PC-3 (cell line): ENCODE results near the gene CRELD1. TPM values are rescaled to one million over a fixed set of nuclear protein-coding genes. Genes with fewer than 3 reads are reported as not detected.

Experiments
- ATAC-seq: fragments of 200-7000 bp; cut with Tn5 transposase; 2 replicates; pipeline ENCODE4 v1.9.1; 2020; ENCODE audit warnings: mild to moderate bottlenecking, moderate library complexity
- BruUV-seq: library from RNA; stranded (reverse); fragments of 400-500 nt; replicated peaks from 2 replicates; lab custom pipeline; 2021; lab: Mats Ljungman, UMichigan
- CTCF ChIA-PET: fragments of 300-600 bp; sonication (Branson Sonifier 250); formaldehyde crosslinking; loops from one replicate; lab custom pipeline; 2022; ENCODE audit warnings: antibody characterized with exemption; lab: Charles Lee
- POLR2A ChIA-PET: fragments of 300-600 bp; sonication (Branson Sonifier 250); formaldehyde crosslinking; loops from one replicate; lab custom pipeline; 2022; ENCODE audit warnings: antibody characterized with exemption; ENCODE audit not compliant: unreplicated experiment; lab: Charles Lee
- DNase-seq: peaks from one replicate; pipeline ENCODE4 v3.0.0-alpha.2; 2015
- H2AFZ ChIP-seq: fragments of 300-600 bp; sonication (generic); 2 replicates; pipeline ENCODE4 v1.6.0; 2016; ENCODE audit warnings: antibody characterized with exemption, low read length
- H3F3A ChIP-seq: fragments of 300-600 bp; sonication (generic); one replicate; pipeline ENCODE4 v1.6.0; 2017; ENCODE audit warnings: antibody characterized with exemption, low read length, control low read depth, mild to moderate bottlenecking; ENCODE audit not compliant: unreplicated experiment
- H3K27ac ChIP-seq: fragments of 300-600 bp; sonication (generic); 2 replicates; pipeline ENCODE4 v1.5.1; 2016; ENCODE audit warnings: mild to moderate bottlenecking, low read length
- H3K27me3 ChIP-seq: fragments of 300-600 bp; sonication (generic); 2 replicates; pipeline ENCODE4 v1.6.1; 2016; ENCODE audit warnings: low read length, mixed read lengths
- H3K36me3 ChIP-seq: fragments of 300-600 bp; sonication (generic); 2 replicates; pipeline ENCODE4 v1.6.1; 2016; ENCODE audit warnings: low read depth, mixed run types, low read length, mixed read lengths
- H3K4me1 ChIP-seq: fragments of 300-600 bp; sonication (generic); 2 replicates; pipeline ENCODE4 v1.5.1; 2016; ENCODE audit warnings: low read length; ENCODE audit not compliant: insufficient read depth
- H3K4me2 ChIP-seq: fragments of 300-600 bp; sonication (generic); 2 replicates; pipeline ENCODE4 v1.6.0; 2016; ENCODE audit warnings: low read length
- H3K4me3 ChIP-seq: fragments of 300-600 bp; sonication (generic); 2 replicates; pipeline ENCODE4 v1.5.1; 2016; ENCODE audit warnings: mild to moderate bottlenecking, low read length, mixed read lengths
- H3K79me2 ChIP-seq: fragments of 300-600 bp; sonication (generic); 2 replicates; pipeline ENCODE4 v1.6.1; 2017; ENCODE audit warnings: low read length, mixed read lengths
- H3K9ac ChIP-seq: fragments of 300-600 bp; sonication (generic); 2 replicates; pipeline ENCODE4 v1.6.0; 2016; ENCODE audit warnings: mild to moderate bottlenecking, low read length
- H3K9me2 ChIP-seq: fragments of 300-600 bp; sonication (generic); replicated peaks from 2 replicates; pipeline ENCODE4 v1.6.1; 2016; ENCODE audit warnings: mixed run types, low read length, mixed read lengths
- H3K9me3 ChIP-seq: fragments of 300-600 bp; sonication (generic); 2 replicates; pipeline ENCODE4 v1.6.1; 2016; ENCODE audit warnings: low read length, mixed read lengths
- H4K20me1 ChIP-seq: fragments of 300-600 bp; sonication (generic); 2 replicates; pipeline ENCODE4 v1.6.1; 2016; ENCODE audit warnings: low read length, mixed read lengths
- CTCF ChIP-seq: fragments of 300-600 bp; sonication (generic); conservative IDR thresholded peaks from 2 replicates; pipeline ENCODE4 v1.5.1; 2017; ENCODE audit warnings: antibody characterized with exemption, low read depth, mild to moderate bottlenecking, low read length
- EZH2 ChIP-seq: fragments of 300-600 bp; sonication (generic); IDR thresholded peaks from one replicate; pipeline ENCODE4 v1.6.1; 2017; ENCODE audit warnings: antibody characterized with exemption, mild to moderate bottlenecking, low read length; ENCODE audit not compliant: unreplicated experiment
- EZH2phosphoT487 ChIP-seq: fragments of 300-600 bp; sonication (generic); IDR thresholded peaks from 2 replicates; pipeline ENCODE4 v1.6.1; 2018; ENCODE audit warnings: mild to moderate bottlenecking, antibody characterized with exemption, low read length, borderline replicate concordance
- intact Hi-C: fragments of 100-400 bp; cut with micrococcal nuclease; formaldehyde crosslinking; loops from 2 replicates; pipeline ENCODE4 v1.9.0; 2023
- total RNA-seq: library from RNA; depleted of rRNA; stranded (reverse); fragments of >200 nt; gene quantifications from 2 replicates; pipeline ENCODE4 v1.2.3, GENCODE V29; 2014

Gene CRELD1
- total RNA-seq, 1 experiment from 2014 or later = 22.0 TPM

GRCh38 chr3:9948586-9948985 lies 15.0 kb downstream of the CRELD1 start:
- H3F3A ChIP-seq = no peaks in the 10 kb centered on the region
- no peaks in the 10 kb centered on the region for H3K9me3 ChIP-seq
- H3K9ac ChIP-seq = no peak overlapping the region
- TF ChIP-seq EZH2 (no peak), CTCF (no peak), EZH2phosphoT487 (no peak)
- no peaks in the 10 kb centered on the region; the same call in 1 of the 2 replicates for H3K36me3 ChIP-seq
- intact Hi-C loops = loop anchor here (5.0 kb wide), 1 partner anchor 79 kb away; the partner anchor contains the start of gene FANCD2
- no TSS peak for BruUV-seq
- H3K79me2 ChIP-seq = peaks cover 21% of the 10 kb centered on the region
- ATAC-seq (no peak), DNase-seq (no peak)
- no peak overlapping the region for H3K27ac ChIP-seq
- ChIA-PET POLR2A (no interaction called here), CTCF (no interaction called here)
- H2AFZ ChIP-seq = no peak overlapping the region
- H3K4me3 ChIP-seq = no peak overlapping the region; the same call in 1 of the 2 replicates
- no peaks in the 10 kb centered on the region for H3K9me2 ChIP-seq
- peak overlapping the region; percentile 98 for H3K4me2 ChIP-seq
- peaks cover 38% of the 10 kb centered on the region for H3K4me1 ChIP-seq
- no peaks in the 10 kb centered on the region for H3K27me3 ChIP-seq
- H4K20me1 ChIP-seq = no peaks in the 10 kb centered on the region

GRCh38 chr3:9949115-9949514 lies 15.5 kb downstream of the CRELD1 start:
- TF ChIP-seq EZH2 (no peak), CTCF (no peak), EZH2phosphoT487 (no peak)
- Histone ChIP-seq H3K4me3 (no peak overlapping the region), H3K4me2 (no peak overlapping the region), H3K9me3 (no peaks in the 10 kb centered on the region), H3K4me1 (peaks cover 38% of the 10 kb centered on the region), H2AFZ (no peak overlapping the region), H3K9me2 (no peaks in the 10 kb centered on the region), H3K79me2 (peaks cover 21% of the 10 kb centered on the region), H3F3A (no peaks in the 10 kb centered on the region), H4K20me1 (no peaks in the 10 kb centered on the region), H3K9ac (no peak overlapping the region), H3K27ac (no peak overlapping the region), H3K36me3 (no peaks in the 10 kb centered on the region; the same call in 1 of the 2 replicates), H3K27me3 (no peaks in the 10 kb centered on the region)
- no TSS peak for BruUV-seq
- DNase-seq (no peak), ATAC-seq (no peak)
- ChIA-PET POLR2A (interaction anchor here (0.5 kb wide), 1 partner anchor 24 kb away, joined by 4 read pairs; no protein-coding TSS in a partner anchor), CTCF (no interaction called here)
- intact Hi-C loops = loop anchor here (5.0 kb wide), 1 partner anchor 78 kb away; the partner anchor contains the start of gene FANCD2

GRCh38 chr3:9949626-9950025 lies 16.0 kb downstream of the CRELD1 start:
- no peaks in the 10 kb centered on the region; the same call in 1 of the 2 replicates for H3K36me3 ChIP-seq
- intact Hi-C loops = loop anchor here (5.0 to 10.0 kb wide), 2 partner anchors 78 to 275 kb away; partner anchors contain the start of gene FANCD2
- H3K79me2 ChIP-seq = peaks cover 21% of the 10 kb centered on the region
- no TSS peak for BruUV-seq
- H3F3A ChIP-seq = no peaks in the 10 kb centered on the region
- ATAC-seq (no peak), DNase-seq (no peak)
- no peak overlapping the region for H3K4me3 ChIP-seq
- no peaks in the 10 kb centered on the region for H4K20me1 ChIP-seq
- no peak overlapping the region for H3K27ac ChIP-seq
- POLR2A ChIA-PET = interaction anchor here (0.5 kb wide), 1 partner anchor 23 kb away, joined by 4 read pairs; no protein-coding TSS in a partner anchor
- H3K9me3 ChIP-seq = no peaks in the 10 kb centered on the region
- no peak overlapping the region for H3K9ac ChIP-seq
- CTCF ChIA-PET = no interaction called here
- no peaks in the 10 kb centered on the region for H3K9me2 ChIP-seq
- peaks cover 39% of the 10 kb centered on the region for H3K4me1 ChIP-seq
- H2AFZ ChIP-seq = no peak overlapping the region
- no peak overlapping the region for H3K4me2 ChIP-seq
- no peaks in the 10 kb centered on the region for H3K27me3 ChIP-seq
- TF ChIP-seq EZH2phosphoT487 (no peak), CTCF (no peak), EZH2 (no peak)
